GM12801 (cell line): ENCODE measurements around the gene GDI1.

Experiments
- CTCF ChIP-seq: IDR thresholded peaks from one replicate; pipeline ENCODE4 v1.5.1; 2011; ENCODE audit warnings: control low read depth; ENCODE audit not compliant: insufficient read length; ENCODE audit errors: extremely low read depth

GDI1 gene

GRCh38 chrX:154466036-154466435, 29.1 kb downstream of the GDI1 start:
- no peak for TF ChIP-seq CTCF

GRCh38 chrX:154466907-154467306, 30.0 kb downstream of the GDI1 start:
- TF ChIP-seq CTCF = no peak

- TF ChIP-seq CTCF = no peak
Measured at GRCh38 chrX:154467556-154467955, 30.6 kb downstream of the GDI1 start.

- TF ChIP-seq CTCF = no peak
Measured at GRCh38 chrX:154468217-154468616, 31.3 kb downstream of the GDI1 start.

GRCh38 chrX:154469114-154469513, 32.2 kb downstream of the GDI1 start:
- no peak for TF ChIP-seq CTCF

GRCh38 chrX:154469880-154470279, 32.9 kb downstream of the GDI1 start:
- no peak for TF ChIP-seq CTCF

- no peak for TF ChIP-seq CTCF
Measured at GRCh38 chrX:154470434-154470833, 33.5 kb downstream of the GDI1 start.
